ENCODE measurements around the gene NECTIN1.

DNA sequence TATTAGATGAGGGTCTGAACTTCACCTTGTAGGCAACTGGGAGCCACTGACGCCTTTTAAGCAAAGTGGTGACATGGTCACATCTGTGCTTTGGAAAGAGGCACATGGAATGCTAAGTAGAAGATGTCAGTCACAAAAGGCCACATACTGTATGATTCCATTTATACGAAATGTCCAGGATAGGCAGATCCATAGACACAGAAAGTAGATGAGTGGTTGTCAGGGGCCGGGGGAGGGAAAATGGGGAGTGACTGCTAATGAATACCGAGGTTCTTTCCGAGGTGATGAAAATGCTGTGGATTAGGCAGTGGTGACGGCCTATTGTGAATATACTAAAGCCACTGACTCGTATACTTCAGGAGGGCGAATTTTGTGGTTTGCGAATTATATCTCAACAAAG lies 20.6 kb downstream of the NECTIN1 start:
- TF ChIP-seq, protein P1, sequence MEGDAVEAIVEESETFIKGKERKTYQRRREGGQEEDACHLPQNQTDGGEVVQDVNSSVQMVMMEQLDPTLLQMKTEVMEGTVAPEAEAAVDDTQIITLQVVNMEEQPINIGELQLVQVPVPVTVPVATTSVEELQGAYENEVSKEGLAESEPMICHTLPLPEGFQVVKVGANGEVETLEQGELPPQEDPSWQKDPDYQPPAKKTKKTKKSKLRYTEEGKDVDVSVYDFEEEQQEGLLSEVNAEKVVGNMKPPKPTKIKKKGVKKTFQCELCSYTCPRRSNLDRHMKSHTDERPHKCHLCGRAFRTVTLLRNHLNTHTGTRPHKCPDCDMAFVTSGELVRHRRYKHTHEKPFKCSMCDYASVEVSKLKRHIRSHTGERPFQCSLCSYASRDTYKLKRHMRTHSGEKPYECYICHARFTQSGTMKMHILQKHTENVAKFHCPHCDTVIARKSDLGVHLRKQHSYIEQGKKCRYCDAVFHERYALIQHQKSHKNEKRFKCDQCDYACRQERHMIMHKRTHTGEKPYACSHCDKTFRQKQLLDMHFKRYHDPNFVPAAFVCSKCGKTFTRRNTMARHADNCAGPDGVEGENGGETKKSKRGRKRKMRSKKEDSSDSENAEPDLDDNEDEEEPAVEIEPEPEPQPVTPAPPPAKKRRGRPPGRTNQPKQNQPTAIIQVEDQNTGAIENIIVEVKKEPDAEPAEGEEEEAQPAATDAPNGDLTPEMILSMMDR (IDR thresholded peaks at IDR 0.05): no peak
- TF ChIP-seq POLR2A (IDR thresholded peaks at IDR 0.05): no peak
